H1 (cell line): ENCODE measurements around the gene SPRYD3. TPM values are rescaled to one million over a fixed set of nuclear protein-coding genes. Genes with fewer than 3 reads are reported as not detected.

ENCODE experiments used
- CTCF ChIA-PET: fragments of 300-600 bp; sonication (Branson Sonifier 250); formaldehyde crosslinking; loops from one replicate; lab custom pipeline; 2021; ENCODE audit not compliant: partially characterized antibody; lab: Charles Lee
- POLR2A ChIA-PET: fragments of 300-600 bp; sonication (Branson Sonifier 250); formaldehyde crosslinking; loops from one replicate; lab custom pipeline; 2021; ENCODE audit warnings: inconsistent platforms; ENCODE audit not compliant: partially characterized antibody; lab: Charles Lee
- DNase-seq, 2 experiments: peaks; one replicate each; pipeline versions ENCODE4 v3.0.0 to v3.0.0-alpha.2; 2010 to 2022; ENCODE audit warnings: low spot score in 2 of 2, low read depth in 1 of 2, mixed read lengths in 1 of 2
- FAIRE-seq: peaks from 2 replicates; lab custom pipeline; 2011; peaks lifted over from hg19 to GRCh38; lab: Jason Lieb, UNC
- H2AFZ ChIP-seq: 2 replicates; pipeline ENCODE4 v1.8.1; 2012; ENCODE audit warnings: low read length, inconsistent platforms
- H2AK5ac ChIP-seq: 2 replicates; pipeline ENCODE4 v1.6.1; 2013; ENCODE audit warnings: low read depth, low read length
- H2BK120ac ChIP-seq: replicated peaks from 2 replicates; pipeline ENCODE3; 2013; ENCODE audit warnings: low read depth, low read length, inconsistent platforms
- H2BK12ac ChIP-seq: 2 replicates; pipeline ENCODE4 v1.6.1; 2013; ENCODE audit warnings: low read depth, low read length
- H2BK15ac ChIP-seq: 2 replicates; pipeline ENCODE4 v1.6.1; 2013; ENCODE audit warnings: low read length
- H2BK20ac ChIP-seq: 2 replicates; pipeline ENCODE4 v1.6.1; 2013; ENCODE audit warnings: low read length
- H2BK5ac ChIP-seq: 2 replicates; pipeline ENCODE4 v1.6.1; 2013; ENCODE audit warnings: low read depth, low read length
- H3K14ac ChIP-seq: 2 replicates; pipeline ENCODE4 v1.6.1; 2013; ENCODE audit warnings: inconsistent platforms; ENCODE audit not compliant: insufficient read length
- H3K18ac ChIP-seq: 2 replicates; pipeline ENCODE4 v1.6.1; 2013; ENCODE audit warnings: low read length; ENCODE audit errors: extremely low read depth
- H3K23ac ChIP-seq: 2 replicates; pipeline ENCODE4 v1.6.1; 2013; ENCODE audit warnings: inconsistent platforms; ENCODE audit not compliant: insufficient read length
- H3K23me2 ChIP-seq: 2 replicates; pipeline ENCODE4 v1.6.1; 2013; ENCODE audit warnings: low read depth, low read length
- H3K27ac ChIP-seq: 2 replicates; pipeline ENCODE4 v1.6.1; 2011; ENCODE audit warnings: low read depth, low read length, inconsistent platforms
- H3K27me3 ChIP-seq, 4 experiments: replicated peaks in 1 of 4; 1 replicate in 1 of 4; 2 replicates in 3 of 4; pipeline versions ENCODE4 v1.6.1 to v1.8.1; 2011 to 2013; ENCODE audit warnings: low read length in 3 of 4, mild to moderate bottlenecking in 3 of 4, inconsistent platforms in 2 of 4, mixed read lengths in 2 of 4, moderate library complexity in 1 of 4; ENCODE audit not compliant: control insufficient read depth in 3 of 4, insufficient read depth in 3 of 4; ENCODE audit errors: extremely low read depth in 1 of 4
- H3K36me3 ChIP-seq, 4 experiments: 2 replicates each; pipeline versions ENCODE4 v1.6.1 to v1.8.1; 2011 to 2013; ENCODE audit warnings: mild to moderate bottlenecking in 4 of 4, low read length in 3 of 4, moderate library complexity in 2 of 4, control low read depth in 1 of 4, inconsistent platforms in 1 of 4; ENCODE audit not compliant: insufficient read depth in 4 of 4, control insufficient read depth in 2 of 4
- H3K4ac ChIP-seq: replicated peaks from 2 replicates; pipeline ENCODE3; 2013; ENCODE audit warnings: low read length, low read depth, mixed read lengths, inconsistent platforms; ENCODE audit not compliant: insufficient read length
- H3K4me1 ChIP-seq, 4 experiments: replicated peaks in 1 of 4; 1 replicate in 1 of 4; 2 replicates in 3 of 4; pipeline versions ENCODE4 v1.6.1 to v1.8.1; 2011 to 2013; ENCODE audit warnings: low read length in 3 of 4, inconsistent platforms in 2 of 4, mixed read lengths in 1 of 4; ENCODE audit not compliant: insufficient read depth in 4 of 4, control insufficient read depth in 3 of 4
- H3K4me2 ChIP-seq, 2 experiments: 2 replicates each; pipeline versions ENCODE4 v1.6.1 to v1.8.1; 2011 to 2013; ENCODE audit warnings: low read depth in 2 of 2, low read length in 2 of 2, control low read depth in 1 of 2, inconsistent platforms in 1 of 2, mild to moderate bottlenecking in 1 of 2; ENCODE audit not compliant: insufficient read depth in 1 of 2
- H3K4me3 ChIP-seq, 4 experiments: fragments of 200-600, 300-600 bp in 1 of 4; sonication (generic), shearing (Covaris generic), sonication (Bioruptor Twin) in 1 of 4; 2 replicates each; pipeline versions ENCODE4 v1.5.1 to v1.8.1; 2011 to 2016; ENCODE audit warnings: low read length in 4 of 4, low read depth in 3 of 4, control low read depth in 2 of 4, inconsistent platforms in 2 of 4, mild to moderate bottlenecking in 2 of 4, mixed read lengths in 1 of 4, moderate library complexity in 1 of 4; ENCODE audit not compliant: insufficient read depth in 2 of 4; ENCODE audit errors: extremely low read depth in 1 of 4
- H3K56ac ChIP-seq: replicated peaks from 2 replicates; pipeline ENCODE3; 2013; ENCODE audit warnings: low read depth, mild to moderate bottlenecking, mixed read lengths, low read length, inconsistent platforms; ENCODE audit not compliant: insufficient read length
- H3K79me1 ChIP-seq: 2 replicates; pipeline ENCODE4 v1.6.1; 2013; ENCODE audit warnings: low read depth, low read length, control low read depth
- H3K79me2 ChIP-seq, 2 experiments: 2 replicates each; pipeline versions ENCODE4 v1.6.1 to v1.8.1; 2012 to 2013; ENCODE audit warnings: low read length in 2 of 2, mild to moderate bottlenecking in 2 of 2, inconsistent platforms in 1 of 2; ENCODE audit not compliant: insufficient read depth in 2 of 2, control insufficient read depth in 1 of 2
- H3K9ac ChIP-seq, 4 experiments: replicated peaks in 1 of 4; 1 replicate in 1 of 4; 2 replicates in 3 of 4; pipeline versions ENCODE4 v1.6.1 to v1.8.1; 2011 to 2013; ENCODE audit warnings: low read depth in 3 of 4, low read length in 3 of 4, control low read depth in 2 of 4, mild to moderate bottlenecking in 2 of 4, moderate library complexity in 2 of 4, inconsistent platforms in 1 of 4; ENCODE audit errors: extremely low read depth in 1 of 4
- H3K9me3 ChIP-seq, 2 experiments: 2 replicates each; pipeline versions ENCODE4 v1.6.1 to v1.8.1; 2012 to 2013; ENCODE audit warnings: mild to moderate bottlenecking in 2 of 2, moderate library complexity in 2 of 2, control low read depth in 1 of 2, inconsistent platforms in 1 of 2, low read depth in 1 of 2, low read length in 1 of 2, mixed read lengths in 1 of 2; ENCODE audit not compliant: insufficient read depth in 2 of 2
- H4K20me1 ChIP-seq, 2 experiments: replicated peaks in 1 of 2; 2 replicates each; pipeline versions ENCODE3 to v1.8.1; 2011 to 2013; ENCODE audit warnings: inconsistent platforms in 2 of 2, low read length in 2 of 2, mild to moderate bottlenecking in 1 of 2; ENCODE audit not compliant: insufficient read depth in 2 of 2, control insufficient read depth in 1 of 2
- H4K5ac ChIP-seq: 2 replicates; pipeline ENCODE4 v1.6.1; 2013; ENCODE audit warnings: low read length, low read depth, mixed read lengths, inconsistent platforms; ENCODE audit not compliant: insufficient read length
- H4K8ac ChIP-seq: 2 replicates; pipeline ENCODE4 v1.8.0; 2013; ENCODE audit warnings: mild to moderate bottlenecking, moderate library complexity, low read length, inconsistent platforms; ENCODE audit not compliant: insufficient read depth; ENCODE audit errors: extremely low read depth
- H4K91ac ChIP-seq: replicated peaks from 2 replicates; pipeline ENCODE3; 2013; ENCODE audit warnings: low read length, mixed read lengths, inconsistent platforms; ENCODE audit not compliant: insufficient read length
- CBX5 ChIP-seq: fragments of 300-800, 300-1000 bp; sonication (generic); IDR thresholded peaks from 2 replicates; pipeline ENCODE4 v1.7.1; 2016; ENCODE audit warnings: antibody characterized with exemption, low read length, low read depth
- KDM5A ChIP-seq: fragments of 200-600 bp; IDR thresholded peaks from 2 replicates; pipeline ENCODE4 v1.7.1; 2012; ENCODE audit warnings: mild to moderate bottlenecking, low read length, inconsistent platforms, mixed read lengths
- SIRT6 ChIP-seq: IDR thresholded peaks from one replicate; pipeline ENCODE4 v1.7.1; 2012; ENCODE audit warnings: low read length, inconsistent platforms
- SP4 ChIP-seq: IDR thresholded peaks from 2 replicates; pipeline ENCODE4 v1.6.1; 2012; ENCODE audit warnings: low read length, inconsistent platforms
- WGBS, 2 experiments: shearing (Covaris generic) in 1 of 2; methylation state at CpG; one replicate each; pipeline versions ENCODE4 v1.1.6 to v1.1.7; 2013 to 2015; ENCODE audit warnings: low lambda C conversion rate in 2 of 2, mixed read lengths in 2 of 2, inconsistent platforms in 1 of 2, low coverage in 1 of 2, missing lambda C conversion rate in 1 of 2; ENCODE audit not compliant: insufficient replicate concordance in 2 of 2, insufficient coverage in 1 of 2, insufficient read length in 1 of 2; ENCODE audit errors: extremely low coverage in 1 of 2, missing lambda C conversion rate in 1 of 2; 5-methylcytosine and 5-hydroxymethylcytosine counted together
- polyA plus RNA-seq, 7 experiments: library from polyadenylated mRNA; depleted of rRNA in 3 of 7; stranded (reverse) in 5 of 7; unstranded in 2 of 7; fragments of >200 nt in 5 of 7; fragments of 200-250 nt in 2 of 7; gene quantifications; 1 replicate in 5 of 7; 2 replicates in 1 of 7; 4 replicates in 1 of 7; pipeline versions ENCODE4 v1.2.1 to v1.2.3, GENCODE V29; 2011 to 2013; ENCODE audit warnings: missing spikeins in 2 of 7, mixed read lengths in 2 of 7
- total RNA-seq: library from RNA; stranded (reverse); fragmentation: NEBNext Ultra II Directional; extraction: Animal tissue kit (Norgen Biotek cat#: 25700); gene quantifications from 2 replicates; pipeline ENCODE4 v1.2.1, GENCODE V29; 2021
- TF ChIP-seq, protein P1 (sequence below), 3 experiments: IDR thresholded peaks; 1 replicate in 2 of 3; 2 replicates in 1 of 3; pipeline versions ENCODE4 v1.5.1 to v1.6.1; 2011; ENCODE audit warnings: low read length in 3 of 3, mild to moderate bottlenecking in 3 of 3, inconsistent platforms in 2 of 3, low read depth in 1 of 3, moderate library complexity in 1 of 3; ENCODE audit not compliant: insufficient read depth in 1 of 3; ENCODE audit errors: control extremely low read depth in 1 of 3

The SPRYD3 gene
- total and polyA plus RNA-seq, 2 of the 8 experiments (the other 6 are each of a cell fraction or from before 2014, with no cell fraction given): 6.8 to 8.0 TPM

DNA sequence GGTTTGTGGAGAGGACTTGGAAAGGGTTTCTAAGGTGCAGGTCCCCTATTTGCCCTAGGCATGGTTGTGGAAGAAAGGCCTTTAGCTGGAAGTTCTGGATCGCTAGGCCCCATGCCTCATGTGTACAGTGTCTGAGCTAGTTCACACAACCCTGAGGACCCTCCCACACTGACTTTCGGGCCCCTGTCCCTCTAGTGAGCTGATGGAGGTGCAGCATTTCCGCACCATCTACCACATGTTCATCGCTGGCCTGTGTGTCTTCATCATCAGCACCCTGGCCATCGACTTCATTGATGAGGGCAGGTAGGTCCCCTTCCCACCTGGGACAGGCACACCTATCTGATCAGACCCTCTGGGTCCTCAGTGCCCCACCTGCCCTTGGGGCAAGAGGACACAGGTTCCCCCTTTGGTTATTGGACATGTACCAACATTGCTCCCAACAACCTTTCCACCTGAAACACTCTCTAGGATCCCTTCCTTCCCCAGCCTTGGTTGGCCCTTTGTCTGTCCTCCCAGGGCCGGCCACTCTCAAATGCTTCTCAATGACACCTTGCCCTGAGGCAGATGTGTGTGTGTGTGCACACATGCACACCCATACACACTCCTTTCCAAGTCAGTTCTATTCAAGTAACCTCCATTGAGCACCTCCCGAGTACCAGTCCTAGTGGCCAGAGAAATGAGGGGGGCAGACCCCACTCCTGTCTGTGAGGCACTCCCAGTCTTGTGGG is 26.7 kb upstream of the SPRYD3 start:
- Histone ChIP-seq H3K4ac (no peak overlapping the region), H2AFZ (no peak overlapping the region), H3K79me2 (no peaks in the 10 kb centered on the region), H4K91ac (no peak overlapping the region), H3K23ac (no peak overlapping the region), H4K20me1 (no peaks in the 10 kb centered on the region), H3K27ac (no peak overlapping the region), H3K4me2 (no peak overlapping the region; a peak in 1 of 4 replicates), H2BK120ac (no peak overlapping the region), H3K79me1 (no peaks in the 10 kb centered on the region), H3K27me3 (no peaks in the 10 kb centered on the region), H3K9me3 (peaks cover 3 to 6% of the 10 kb centered on the region in 2 experiments; a peak in 3 of 4 replicates), H2BK20ac (no peak overlapping the region), H3K18ac (no peak overlapping the region; the same call in 1 of the 2 replicates), H2BK15ac (peak overlapping the region; percentile 31; the same call in 1 of the 2 replicates), H3K4me1 (peaks cover 0 to 5% (median 1%) of the 10 kb centered on the region in 4 experiments; a peak in 5 of 7 replicates), H2AK5ac (peak overlapping the region; percentile 95; the same call in 1 of the 2 replicates), H4K8ac (no peak overlapping the region; the same call in 1 of the 2 replicates), H3K14ac (no peak overlapping the region), H4K5ac (no peak overlapping the region), H2BK5ac (0 out of 2 replicates have a peak overlapping the region, but pooled peaks have one; percentile 49), H3K23me2 (no peaks in the 10 kb centered on the region), H2BK12ac (no peak overlapping the region), H3K36me3 (no peaks in the 10 kb centered on the region), H3K56ac (no peak overlapping the region), H3K9ac (no peak overlapping the region), H3K4me3 (no peak overlapping the region)
- FAIRE-seq: no peak
- TF ChIP-seq KDM5A (no peak), SP4 (no peak), SIRT6 (no peak), CBX5 (no peak)
- TF ChIP-seq, protein P1, sequence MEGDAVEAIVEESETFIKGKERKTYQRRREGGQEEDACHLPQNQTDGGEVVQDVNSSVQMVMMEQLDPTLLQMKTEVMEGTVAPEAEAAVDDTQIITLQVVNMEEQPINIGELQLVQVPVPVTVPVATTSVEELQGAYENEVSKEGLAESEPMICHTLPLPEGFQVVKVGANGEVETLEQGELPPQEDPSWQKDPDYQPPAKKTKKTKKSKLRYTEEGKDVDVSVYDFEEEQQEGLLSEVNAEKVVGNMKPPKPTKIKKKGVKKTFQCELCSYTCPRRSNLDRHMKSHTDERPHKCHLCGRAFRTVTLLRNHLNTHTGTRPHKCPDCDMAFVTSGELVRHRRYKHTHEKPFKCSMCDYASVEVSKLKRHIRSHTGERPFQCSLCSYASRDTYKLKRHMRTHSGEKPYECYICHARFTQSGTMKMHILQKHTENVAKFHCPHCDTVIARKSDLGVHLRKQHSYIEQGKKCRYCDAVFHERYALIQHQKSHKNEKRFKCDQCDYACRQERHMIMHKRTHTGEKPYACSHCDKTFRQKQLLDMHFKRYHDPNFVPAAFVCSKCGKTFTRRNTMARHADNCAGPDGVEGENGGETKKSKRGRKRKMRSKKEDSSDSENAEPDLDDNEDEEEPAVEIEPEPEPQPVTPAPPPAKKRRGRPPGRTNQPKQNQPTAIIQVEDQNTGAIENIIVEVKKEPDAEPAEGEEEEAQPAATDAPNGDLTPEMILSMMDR (IDR thresholded peaks at IDR 0.05; ENCODE audit: control extremely low read depth in 1 of 3, insufficient read depth in 1 of 3, low read depth in 1 of 3, low read length in 3 of 3): no peak
- 94% methylated on average over 7 of the region's 7 CpGs; no CpG with 5 or more reads in 1 of the 2 experiments for WGBS, 2 experiments
- CTCF ChIA-PET: interaction anchor here (19.1 kb wide), 1 partner anchor 36 kb away, joined by 531 read pairs; the partner anchor contains the start of gene SPRYD3
- POLR2A ChIA-PET: no interaction called here
- DNase-seq: no peak
